HG02938 (cell line): ENCODE measurements around the gene SPDYE2B.
A peak's percentile ranks its signal among the peaks of the same experiment; 100 is the strongest.
"Not testable (repeated sequence)": the region's sequence is repeated elsewhere in the genome, so short reads cannot be mapped to it uniquely, and the experiment has no call there.

ENCODE experiments used
- ATAC-seq: cut with Tn5 transposase; IDR thresholded peaks from one replicate; pipeline ENCODE4 v1.9.1; 2021; ENCODE audit warnings: mild to moderate bottlenecking, moderate library complexity; ENCODE audit not compliant: unreplicated experiment

SPDYE2B gene

GRCh38 chr7:102649924-102650323, at the start of gene SPDYE2B:
Gene SPDYE2B (plus strand): TSS chr7:102650319. CDS start chr7:102652349, 2,030 bp downstream.
- not testable (repeated sequence) for ATAC-seq

- not testable (repeated sequence) for ATAC-seq
Observed at GRCh38 chr7:102602317-102602716, 47.8 kb upstream of the SPDYE2B start.

GRCh38 chr7:102604431-102605145, 45.5 kb upstream of the SPDYE2B start:
- ATAC-seq, result not testable (repeated sequence)

- not testable (repeated sequence) for ATAC-seq
Observed at GRCh38 chr7:102606848-102607247, 43.3 kb upstream of the SPDYE2B start.

- ATAC-seq, result not testable (repeated sequence)
Observed at GRCh38 chr7:102609734-102610133, 40.4 kb upstream of the SPDYE2B start.

GRCh38 chr7:102610441-102610840, 39.7 kb upstream of the SPDYE2B start:
- ATAC-seq, result not testable (repeated sequence)

- ATAC-seq, result peak; percentile 36
Observed at GRCh38 chr7:102611013-102611674, 39.0 kb upstream of the SPDYE2B start.

GRCh38 chr7:102611675-102612325, 38.3 kb upstream of the SPDYE2B start:
- not testable (repeated sequence) for ATAC-seq

GRCh38 chr7:102613575-102614345, 36.4 kb upstream of the SPDYE2B start:
- ATAC-seq, result peak; percentile 61

- ATAC-seq, result peak; percentile 14
Observed at GRCh38 chr7:102614346-102614697, 35.8 kb upstream of the SPDYE2B start.

- ATAC-seq, result not testable (repeated sequence)
Observed at GRCh38 chr7:102614873-102615272, 35.2 kb upstream of the SPDYE2B start.

- ATAC-seq, result not testable (repeated sequence)
Observed at GRCh38 chr7:102615930-102616329, 34.2 kb upstream of the SPDYE2B start.

GRCh38 chr7:102616507-102617125, 33.5 kb upstream of the SPDYE2B start, which contains the start of gene RASA4:
Gene RASA4 (minus strand): TSS chr7:102616756. CDS start chr7:102616689, 67 bp downstream.
- peak; percentile 46 for ATAC-seq

GRCh38 chr7:102618122-102618521, 32.0 kb upstream of the SPDYE2B start:
- ATAC-seq, result not testable (repeated sequence)

- ATAC-seq, result not testable (repeated sequence)
Observed at GRCh38 chr7:102627271-102627904, 22.7 kb upstream of the SPDYE2B start.

- not testable (repeated sequence) for ATAC-seq
Observed at GRCh38 chr7:102630622-102631021, 19.5 kb upstream of the SPDYE2B start.

GRCh38 chr7:102634299-102634698, 15.8 kb upstream of the SPDYE2B start:
- not testable (repeated sequence) for ATAC-seq

- ATAC-seq, result not testable (repeated sequence)
Observed at GRCh38 chr7:102635354-102635753, 14.8 kb upstream of the SPDYE2B start.

- not testable (repeated sequence) for ATAC-seq
Observed at GRCh38 chr7:102636956-102637355, 13.2 kb upstream of the SPDYE2B start.

GRCh38 chr7:102638848-102639247, 11.3 kb upstream of the SPDYE2B start:
- ATAC-seq, result not testable (repeated sequence)
